ENCODE results near the gene NOL4L.

Gene NOL4L

GRCh38 chr20:32521780-32522525, 63.2 kb downstream of the NOL4L start:
- DNase-seq = peak; percentile 79

- no peak for DNase-seq
These were observed 64.3 kb downstream of the NOL4L start for GRCh38 chr20:32520927-32521203.

- DNase-seq = no peak
These were observed 65.8 kb downstream of the NOL4L start for GRCh38 chr20:32519381-32519730.

GRCh38 chr20:32518593-32519380, 66.3 kb downstream of the NOL4L start:
- no peak for DNase-seq

- DNase-seq = no peak
These were observed 67.1 kb downstream of the NOL4L start for GRCh38 chr20:32517914-32518592.

GRCh38 chr20:32517518-32517873, 67.6 kb downstream of the NOL4L start:
- DNase-seq = no peak

GRCh38 chr20:32516583-32517517, 68.3 kb downstream of the NOL4L start:
- no peak for DNase-seq

- no peak for DNase-seq
These were observed 69.5 kb downstream of the NOL4L start for GRCh38 chr20:32515631-32516101.

GRCh38 chr20:32514760-32515159, 70.4 kb downstream of the NOL4L start:
- DNase-seq = no peak

GRCh38 chr20:32513031-32513866, 71.9 kb downstream of the NOL4L start:
- DNase-seq = no peak

GRCh38 chr20:32512047-32512385, 73.1 kb downstream of the NOL4L start:
- DNase-seq = no peak

- no peak for DNase-seq
These were observed 73.6 kb downstream of the NOL4L start for GRCh38 chr20:32511358-32512046.

GRCh38 chr20:32510601-32511357, 74.4 kb downstream of the NOL4L start:
- DNase-seq = peak; percentile 43

GRCh38 chr20:32510120-32510600, 75.0 kb downstream of the NOL4L start:
- peak; percentile 43 for DNase-seq

GRCh38 chr20:32509639-32510066, 75.5 kb downstream of the NOL4L start:
- peak; percentile 74 for DNase-seq

- DNase-seq = no peak
These were observed 76.4 kb downstream of the NOL4L start for GRCh38 chr20:32508775-32509119.

GRCh38 chr20:32507998-32508774, 76.9 kb downstream of the NOL4L start:
- DNase-seq = peak; percentile 35

GRCh38 chr20:32506721-32507120, 78.4 kb downstream of the NOL4L start:
- DNase-seq = no peak

GRCh38 chr20:32505723-32506473, 79.2 kb downstream of the NOL4L start:
- DNase-seq = no peak

Measured in stimulated activated CD8-positive, alpha-beta memory T cell treated with anti-CD3 and anti-CD28 coated beads, Interleukin-4, amount 100 ng/mL, for 48 hours (primary cell).